Thymus (tissue), 11 donors: ENCODE data around the gene COPS4. TPM values are rescaled to one million over a fixed set of nuclear protein-coding genes. Genes with fewer than 3 reads are reported as not detected.
A peak's percentile ranks its signal among the peaks of the same experiment; 100 is the strongest.
"Not testable (repeated sequence)": the region's sequence is repeated elsewhere in the genome, so short reads cannot be mapped to it uniquely, and the experiment has no call there.

ENCODE experiments used
- DNase-seq, 9 donors: peaks; one replicate each; pipeline ENCODE4 v3.0.0-alpha.2; 2013; ENCODE audit warnings: low spot score in 9 of 9, low read depth in 6 of 9, missing footprints in 1 of 9
- H3K27ac ChIP-seq, 2 donors: one replicate each; pipeline ENCODE4 v1.5.1; 2013; ENCODE audit warnings: control low read depth in 1 of 2, low read depth in 1 of 2, low read length in 1 of 2, mild to moderate bottlenecking in 1 of 2, moderate library complexity in 1 of 2
- H3K27me3 ChIP-seq, 2 donors: one replicate each; pipeline ENCODE4 v1.5.1; 2013; ENCODE audit warnings: low read length in 1 of 2; ENCODE audit not compliant: control insufficient read depth in 2 of 2, insufficient read depth in 1 of 2
- H3K36me3 ChIP-seq, 2 donors: one replicate each; pipeline ENCODE4 v1.5.1; 2013; ENCODE audit warnings: low read length in 1 of 2, mild to moderate bottlenecking in 1 of 2, moderate library complexity in 1 of 2; ENCODE audit not compliant: control insufficient read depth in 2 of 2, insufficient read depth in 2 of 2
- H3K4me1 ChIP-seq, 2 donors: one replicate each; pipeline ENCODE4 v1.5.1; 2013; ENCODE audit warnings: low read length in 2 of 2; ENCODE audit not compliant: control insufficient read depth in 2 of 2, insufficient read depth in 2 of 2
- H3K4me3 ChIP-seq, 2 donors: one replicate each; pipeline ENCODE4 v1.5.1; 2013; ENCODE audit warnings: low read length in 2 of 2, control low read depth in 1 of 2, mild to moderate bottlenecking in 1 of 2
- H3K9me3 ChIP-seq, 2 donors: one replicate each; pipeline ENCODE4 v1.5.1; 2013; ENCODE audit warnings: low read length in 1 of 2, mild to moderate bottlenecking in 1 of 2; ENCODE audit not compliant: control insufficient read depth in 2 of 2, insufficient read depth in 1 of 2
- WGBS: extraction: QIAGEN DNeasy Blood & Tissue Kit; methylation state at CpG from one replicate; pipeline ENCODE4 v1.1.7; 2013; 5-methylcytosine and 5-hydroxymethylcytosine counted together
- polyA plus RNA-seq: library from polyadenylated mRNA; stranded (reverse); fragments of 200-250 nt; gene quantifications from one replicate; pipeline ENCODE4 v1.2.3, GENCODE V29; 2013
- total RNA-seq: library from RNA; stranded (reverse); fragments of 120-200 nt; gene quantifications from one replicate; pipeline ENCODE4 v1.2.4, GENCODE V29; 2013
- donor health status: healthy.

COPS4 gene
- total and polyA plus RNA-seq, 2 donors, result 43.6 to 61.4 TPM

DNA sequence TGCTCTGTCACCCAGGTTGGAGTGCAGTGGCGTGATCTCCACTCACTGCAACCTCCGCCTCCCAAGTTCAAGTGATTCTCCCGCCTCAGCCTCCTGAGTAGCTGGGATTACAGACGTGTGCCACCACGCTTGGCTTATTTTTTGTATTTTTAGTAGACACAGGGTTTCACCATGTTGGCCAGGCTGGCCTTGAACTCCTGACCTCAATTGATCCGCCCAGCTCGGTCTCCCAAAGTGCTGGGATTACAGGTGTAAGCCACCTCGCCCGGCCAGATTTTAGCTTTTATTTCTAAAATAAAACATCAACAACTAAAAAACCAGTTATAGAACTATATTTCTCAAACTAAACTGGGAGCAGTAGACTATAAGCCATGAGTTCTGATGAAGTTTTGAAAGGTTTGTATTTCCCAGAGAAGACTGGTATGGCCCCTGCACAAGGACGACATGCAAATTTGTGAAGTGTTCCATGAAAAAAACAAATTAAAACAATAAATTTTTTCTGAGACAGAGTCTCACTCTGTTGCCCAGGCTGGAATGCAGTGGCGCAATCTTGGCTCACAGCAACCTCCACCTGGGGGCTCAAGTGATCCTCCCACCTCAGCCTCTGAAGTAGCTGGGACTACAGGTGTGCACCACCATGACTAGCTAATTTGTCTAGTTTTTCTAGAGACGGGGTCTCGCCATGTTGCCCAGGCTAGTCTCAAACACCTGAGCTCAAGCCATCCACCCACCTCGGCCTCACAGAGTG, 31.8 kb upstream of the COPS4 start:
- not testable (repeated sequence) for H3K4me1 ChIP-seq, H3K27ac ChIP-seq, H3K27me3 ChIP-seq, H3K4me3 ChIP-seq, H3K36me3 ChIP-seq, DNase-seq, H3K9me3 ChIP-seq
- WGBS, result 96% methylated on average over 14 of the region's 14 CpGs

DNA sequence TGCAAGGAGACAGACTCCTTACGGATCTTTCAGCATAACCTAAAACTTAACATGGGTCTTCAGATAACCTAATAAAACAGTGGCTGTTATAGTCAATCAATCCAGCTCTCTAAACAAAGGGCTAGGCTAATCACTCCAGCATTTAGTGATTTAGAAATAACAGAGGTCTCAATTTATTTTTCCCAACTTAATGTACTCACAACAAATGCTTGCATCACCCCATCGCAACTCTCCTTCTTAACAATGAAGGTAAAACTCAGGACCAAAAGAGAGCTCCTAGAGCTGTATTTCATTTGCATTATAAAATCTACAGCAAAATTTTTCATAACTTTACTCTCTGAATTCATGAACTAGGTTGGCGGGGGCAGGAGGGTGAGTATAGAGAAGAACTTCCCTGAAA, 25.5 kb upstream of the COPS4 start:
- no peak for DNase-seq
- peaks cover 14% of the 10 kb centered on the region in 2 donors for H3K4me1 ChIP-seq
- WGBS, result 81% methylated on average over 3 of the region's 3 CpGs
- H3K27me3 ChIP-seq, result no peaks in the 10 kb centered on the region
- peak overlapping the region; percentile 92 to 98 for H3K4me3 ChIP-seq
- no peaks in the 10 kb centered on the region for H3K9me3 ChIP-seq
- H3K27ac ChIP-seq, result peak overlapping the region in 1 of 2 donors; percentile 96
- peaks cover 0 to 2% of the 10 kb centered on the region in 2 donors for H3K36me3 ChIP-seq

DNA sequence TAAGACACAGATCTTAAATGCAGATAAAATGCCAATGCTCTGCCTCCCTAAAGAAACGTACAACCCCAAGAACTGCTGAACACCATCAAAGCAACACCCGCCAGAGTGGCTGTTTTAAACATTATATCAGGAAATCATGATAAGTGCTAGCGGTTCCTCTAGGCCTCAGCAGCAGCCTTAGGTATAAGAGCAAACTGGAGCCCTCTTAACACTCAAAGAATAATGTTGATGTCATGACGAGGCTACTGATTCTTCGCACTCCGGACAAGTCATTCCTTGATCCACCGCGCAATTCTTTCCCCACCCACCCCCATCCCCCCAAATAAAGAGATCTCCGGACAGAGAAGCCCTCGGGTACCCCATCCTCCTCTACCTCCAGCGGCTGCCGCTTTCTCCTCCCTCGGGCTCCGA, 24.9 kb upstream of the COPS4 start:
- peaks cover 14% of the 10 kb centered on the region in 2 donors for H3K4me1 ChIP-seq
- under 1% methylated on average over 14 of the region's 14 CpGs for WGBS
- no peaks in the 10 kb centered on the region for H3K27me3 ChIP-seq
- H3K36me3 ChIP-seq, result peaks cover 0 to 2% of the 10 kb centered on the region in 2 donors
- DNase-seq, result peak in 5 of 9 donors; percentile 22 to 69 (median 36)
- peak overlapping the region; percentile 96 to 97 for H3K27ac ChIP-seq
- no peaks in the 10 kb centered on the region for H3K9me3 ChIP-seq
- peak overlapping the region; percentile 92 to 98 for H3K4me3 ChIP-seq

DNA sequence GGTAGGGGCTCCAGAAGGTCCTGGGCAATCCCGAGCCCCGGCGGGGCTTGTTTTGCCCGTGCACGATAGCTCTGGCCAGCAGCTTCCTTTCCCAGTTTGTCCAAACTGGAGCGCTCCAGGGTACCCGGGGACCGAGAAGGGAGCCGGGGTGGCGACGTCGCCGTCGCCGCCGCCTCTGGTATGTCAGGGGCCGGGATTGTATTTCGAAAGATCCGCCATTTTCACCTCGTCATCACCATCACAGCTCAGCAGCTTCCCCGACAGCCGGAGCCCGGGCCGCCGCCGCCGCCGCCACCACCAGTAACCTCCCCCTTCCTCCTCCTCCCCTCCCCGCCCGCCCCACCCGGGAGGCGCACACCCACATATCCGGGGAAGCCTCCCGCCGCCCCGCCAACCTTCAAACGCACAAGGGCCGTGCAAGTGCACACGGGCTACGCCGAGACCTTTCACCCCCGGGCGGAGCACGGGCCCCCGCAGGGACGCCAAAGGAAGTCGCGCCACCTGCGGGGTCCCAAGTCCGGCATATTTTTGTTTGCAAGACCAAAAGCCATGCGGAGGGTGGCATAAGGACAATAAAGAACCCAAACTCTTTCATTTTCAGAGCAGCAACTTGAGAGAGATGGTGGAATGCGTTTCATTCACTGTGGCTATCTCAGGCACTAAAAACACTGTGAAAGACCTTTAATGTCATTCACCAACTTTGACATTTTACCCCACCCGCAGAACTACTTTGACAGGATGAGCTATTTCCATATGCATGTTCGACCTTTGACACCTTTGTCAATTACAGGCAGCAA, 24.3 kb upstream of the COPS4 start, which contains the start of gene LIN54:
TSS of gene LIN54 (minus strand) at position 302 of the 797 bp plus-strand sequence. CDS start 25,979 bp downstream, outside the sequence.
- Histone ChIP-seq H3K27ac (peak within 1 kb of the TSS; percentile 96 to 97), H3K9me3 (no peaks in the 10 kb centered on the region), H3K4me3 (peak within 1 kb of the TSS; percentile 92 to 98), H3K36me3 (no peaks in the 10 kb centered on the region), H3K4me1 (peaks cover 14% of the 10 kb centered on the region in 2 donors), H3K27me3 (no peaks in the 10 kb centered on the region)
- peak in 7 of 9 donors; percentile 51 to 91 (median 79) for DNase-seq
- under 1% methylated on average over 54 of the region's 54 CpGs for WGBS

DNA sequence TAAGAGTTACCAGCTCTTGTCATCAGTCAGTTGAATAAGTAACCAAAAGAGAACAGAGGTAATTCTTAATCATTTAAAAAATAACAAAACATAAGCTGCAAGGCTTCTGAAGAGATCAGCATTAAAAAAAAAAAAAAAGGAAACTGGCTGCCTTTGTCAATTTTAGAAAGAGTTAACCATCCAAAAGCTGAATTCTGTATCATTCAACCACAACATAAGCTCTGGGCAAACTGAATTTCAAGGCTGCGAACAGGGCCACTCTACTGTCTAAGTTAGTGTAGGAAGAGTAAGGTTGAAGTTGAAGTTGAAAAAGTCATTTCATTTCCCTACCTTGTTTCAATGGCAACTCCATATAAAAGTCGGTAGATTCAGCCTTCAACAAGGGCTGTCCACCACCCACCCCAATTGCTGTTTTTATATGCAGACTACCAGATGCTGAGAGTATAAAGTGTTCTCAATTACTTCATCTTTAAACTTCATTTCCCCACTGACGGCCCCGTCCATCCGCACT, 23.2 kb upstream of the COPS4 start:
- peak overlapping the region; percentile 60 to 96 for H3K27ac ChIP-seq
- H3K36me3 ChIP-seq, result no peaks in the 10 kb centered on the region
- H3K9me3 ChIP-seq, result no peaks in the 10 kb centered on the region
- H3K4me3 ChIP-seq, result peak overlapping the region; percentile 87 to 98
- peak in 2 of 9 donors; percentile 11 to 52 for DNase-seq
- WGBS, result 6% methylated on average over 5 of the region's 5 CpGs
- peaks cover 14% of the 10 kb centered on the region in 2 donors for H3K4me1 ChIP-seq
- H3K27me3 ChIP-seq, result no peaks in the 10 kb centered on the region

DNA sequence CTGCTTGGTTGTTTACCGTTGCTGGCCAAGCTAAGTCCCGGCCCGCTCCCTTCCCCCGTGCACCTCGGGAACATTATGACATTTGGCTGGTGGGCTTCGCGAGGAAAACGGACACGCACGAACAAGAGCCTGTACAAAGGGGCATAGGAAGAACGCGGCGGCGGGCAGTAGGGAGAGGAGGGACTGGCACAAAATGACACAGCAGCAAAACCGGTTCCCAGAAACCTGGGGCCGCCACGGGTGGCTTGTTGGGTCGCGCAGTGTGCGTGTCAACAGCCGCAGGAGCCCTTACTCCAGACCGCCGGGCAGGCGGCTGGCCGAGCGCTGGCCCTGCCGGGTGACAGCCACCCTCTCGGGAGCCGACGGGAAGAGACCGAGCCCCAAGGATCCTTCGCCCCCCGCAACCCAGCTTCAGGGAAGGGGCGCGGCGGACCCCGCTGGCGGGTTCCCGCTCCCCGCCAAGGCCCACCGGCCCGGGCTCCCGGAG, 22.7 kb upstream of the COPS4 start:
- Histone ChIP-seq H3K9me3 (no peaks in the 10 kb centered on the region), H3K36me3 (no peaks in the 10 kb centered on the region), H3K4me3 (peak overlapping the region; percentile 87 to 98), H3K4me1 (peaks cover 14% of the 10 kb centered on the region in 2 donors), H3K27me3 (no peaks in the 10 kb centered on the region), H3K27ac (peak overlapping the region; percentile 70 to 96)
- peak in 2 of 9 donors; percentile 20 to 48 for DNase-seq
- WGBS, result under 1% methylated on average over 43 of the region's 43 CpGs

DNA sequence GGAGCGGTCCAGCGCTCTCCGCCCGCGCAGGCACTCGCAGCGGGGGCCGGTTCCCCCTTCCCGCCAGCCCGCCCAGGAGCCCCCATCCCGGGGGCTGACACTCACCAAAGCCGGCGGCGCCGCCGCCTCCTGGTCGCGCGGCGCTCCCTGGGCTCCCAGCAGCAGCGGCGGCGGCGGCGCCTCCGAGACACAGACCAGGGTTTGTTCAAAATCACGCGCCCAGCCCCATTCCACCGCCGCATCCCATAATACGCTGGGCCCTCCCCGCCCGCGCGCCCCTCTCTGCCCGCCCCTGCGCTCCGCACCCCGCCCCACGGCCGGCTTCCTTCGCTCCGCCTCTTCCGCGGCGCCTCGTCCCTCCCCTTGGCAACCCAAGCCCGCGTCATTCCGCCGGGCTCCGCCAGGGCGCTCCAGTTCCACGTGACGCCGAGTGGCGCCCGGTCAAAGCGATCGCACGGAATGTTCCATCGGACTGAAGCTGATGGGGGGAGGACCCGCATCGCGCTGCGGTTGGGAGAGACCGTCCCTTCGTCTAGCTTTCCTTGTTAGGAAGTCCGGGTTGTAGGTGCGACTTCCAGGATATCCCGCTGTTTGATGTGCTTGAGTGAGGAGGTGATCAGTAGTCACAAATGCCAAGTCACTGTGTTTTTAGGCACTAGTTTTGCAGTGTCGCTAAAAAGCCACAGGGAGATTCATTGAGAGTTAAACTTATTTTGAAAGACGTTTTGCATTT, 22.1 kb upstream of the COPS4 start:
- DNase-seq, result peak; percentile 91 to 98 (median 96)
- Histone ChIP-seq H3K9me3 (no peaks in the 10 kb centered on the region), H3K27ac (peak overlapping the region; percentile 81 to 96), H3K4me3 (peak overlapping the region; percentile 87 to 98), H3K4me1 (peaks cover 14% of the 10 kb centered on the region in 2 donors), H3K27me3 (no peaks in the 10 kb centered on the region), H3K36me3 (no peaks in the 10 kb centered on the region)
- WGBS, result under 1% methylated on average over 73 of the region's 73 CpGs

DNA sequence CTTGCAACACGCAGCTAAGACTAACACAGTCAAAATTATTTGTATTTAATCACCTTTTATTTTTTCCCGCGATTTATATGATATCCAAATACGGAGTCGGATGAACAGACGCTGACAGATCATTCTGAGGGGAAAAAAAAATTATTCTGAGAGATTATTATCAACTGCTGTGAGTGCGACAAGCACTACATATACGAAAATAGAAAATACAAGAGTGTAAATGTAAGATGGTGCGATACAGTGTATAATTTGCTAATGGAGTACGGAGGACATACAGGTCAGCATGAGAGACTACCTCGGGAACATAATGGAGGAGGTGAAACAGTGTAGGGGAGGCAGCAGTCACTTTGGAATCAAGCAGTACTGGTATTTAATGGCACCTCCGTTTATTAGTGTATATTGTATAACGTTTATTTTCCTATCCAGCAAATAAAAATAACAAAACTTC, 21.5 kb upstream of the COPS4 start:
- DNase-seq, result no peak
- 33% methylated on average over 13 of the region's 13 CpGs for WGBS
- Histone ChIP-seq H3K9me3 (no peaks in the 10 kb centered on the region), H3K27me3 (no peaks in the 10 kb centered on the region), H3K27ac (peak overlapping the region; percentile 81 to 87), H3K4me3 (peak overlapping the region; percentile 79 to 87), H3K36me3 (no peaks in the 10 kb centered on the region), H3K4me1 (peaks cover 14% of the 10 kb centered on the region in 2 donors)
